Fibroblast of the aortic adventitia (primary cell): ENCODE data around the gene VCAM1. TPM values are rescaled to one million over a fixed set of nuclear protein-coding genes. Genes with fewer than 3 reads are reported as not detected.

Experiments
- DNase-seq: peaks from one replicate; pipeline ENCODE4 v3.0.0-alpha.2; 2010; ENCODE audit warnings: low read depth
- H3K4me3 ChIP-seq: 2 replicates; pipeline ENCODE4 v1.5.1; 2011; ENCODE audit warnings: low read depth, mild to moderate bottlenecking, control low read depth, low read length, moderate library complexity
- CTCF ChIP-seq: IDR thresholded peaks from 2 replicates; pipeline ENCODE4 v1.5.1; 2011; ENCODE audit warnings: mild to moderate bottlenecking, low read length, control low read depth, inconsistent platforms; ENCODE audit not compliant: insufficient read depth
- total RNA-seq: library from RNA; depleted of rRNA; stranded (reverse); fragments of >200 nt; gene quantifications from 2 replicates; pipeline ENCODE4 v1.2.3, GENCODE V29; 2012; ENCODE audit warnings: low replicate concordance

Gene VCAM1
- total RNA-seq, 1 donor = 0.63 TPM

GRCh38 chr1:100720751-100721150, 1.2 kb downstream of the VCAM1 start:
- DNase-seq = no peak
- no peak overlapping the region for H3K4me3 ChIP-seq
- no peak for TF ChIP-seq CTCF

- no peak for TF ChIP-seq CTCF
- DNase-seq = peak; percentile 94
- peak overlapping the region; percentile 38 for H3K4me3 ChIP-seq
Measured at GRCh38 chr1:100721526-100722207, 2.1 kb downstream of the VCAM1 start.

GRCh38 chr1:100722221-100722620, 2.7 kb downstream of the VCAM1 start:
- H3K4me3 ChIP-seq = no peak overlapping the region
- no peak for TF ChIP-seq CTCF
- peak; percentile 35 for DNase-seq

GRCh38 chr1:100724281-100724680, 4.7 kb downstream of the VCAM1 start:
- no peak for DNase-seq
- no peak overlapping the region for H3K4me3 ChIP-seq
- TF ChIP-seq CTCF = no peak

- DNase-seq = no peak
- no peak overlapping the region for H3K4me3 ChIP-seq
- no peak for TF ChIP-seq CTCF
Measured at GRCh38 chr1:100730130-100730529, 10.6 kb downstream of the VCAM1 start.

- no peak for TF ChIP-seq CTCF
- no peak overlapping the region for H3K4me3 ChIP-seq
- no peak for DNase-seq
Measured at GRCh38 chr1:100731309-100731708, 11.8 kb downstream of the VCAM1 start.

GRCh38 chr1:100731758-100732157, 12.2 kb downstream of the VCAM1 start:
- TF ChIP-seq CTCF = no peak
- no peak for DNase-seq
- H3K4me3 ChIP-seq = no peak overlapping the region
